Renal pelvis (tissue), 4 donors: ENCODE results near the gene ADRB1. TPM values are rescaled to one million over a fixed set of nuclear protein-coding genes. Genes with fewer than 3 reads are reported as not detected.

Experiments used
- DNase-seq: peaks from one replicate; pipeline ENCODE4 v3.0.0-alpha.2; 2013
- polyA plus RNA-seq, 3 donors: library from polyadenylated mRNA; unstranded; fragments of 120-200 nt; gene quantifications; one replicate each; pipeline ENCODE4 v1.2.1, GENCODE V29; 2013; ENCODE audit not compliant: insufficient read length in 3 of 3

The ADRB1 gene
- polyA plus RNA-seq, 3 donors: 0.10 TPM; not detected in 2

DNA sequence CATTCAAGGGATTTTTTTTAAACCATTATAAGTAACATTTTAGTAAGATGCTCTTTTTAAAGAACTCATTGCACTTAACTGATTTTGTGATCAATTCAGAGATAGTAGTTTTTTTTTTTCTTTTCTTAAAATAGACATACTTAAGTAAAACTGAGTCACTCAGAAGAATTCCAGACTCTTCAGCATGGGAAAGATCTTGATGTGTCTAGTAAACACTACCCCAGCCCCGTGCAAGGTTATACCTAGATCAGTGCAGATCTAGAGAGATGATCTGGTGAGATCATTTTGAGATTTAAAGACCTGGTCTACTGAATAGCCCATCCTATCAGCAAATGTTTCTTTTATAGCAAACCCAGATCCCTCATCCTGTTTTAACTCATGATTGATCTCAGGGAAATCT, 8.6 kb downstream of the ADRB1 start:
- no peak for DNase-seq

DNA sequence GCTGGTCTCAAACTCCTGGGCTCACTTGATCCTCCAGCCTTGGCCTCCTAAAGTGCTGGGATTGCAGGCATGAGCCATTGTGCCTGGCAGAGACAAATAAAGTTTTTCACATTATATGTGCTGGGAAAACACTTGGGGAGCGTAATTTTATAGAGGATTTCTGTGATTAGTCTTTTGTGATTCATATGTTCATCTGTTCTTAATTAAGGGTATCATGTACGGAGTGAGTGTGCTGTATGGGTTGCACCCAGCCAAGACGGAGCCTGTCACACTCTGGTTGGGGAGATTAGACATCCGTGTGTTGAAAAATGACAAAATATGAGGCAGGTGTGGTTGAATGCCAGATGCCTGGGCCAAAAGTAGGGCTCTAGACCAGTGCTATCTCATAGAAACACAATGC, 10.3 kb downstream of the ADRB1 start:
- no peak for DNase-seq

DNA sequence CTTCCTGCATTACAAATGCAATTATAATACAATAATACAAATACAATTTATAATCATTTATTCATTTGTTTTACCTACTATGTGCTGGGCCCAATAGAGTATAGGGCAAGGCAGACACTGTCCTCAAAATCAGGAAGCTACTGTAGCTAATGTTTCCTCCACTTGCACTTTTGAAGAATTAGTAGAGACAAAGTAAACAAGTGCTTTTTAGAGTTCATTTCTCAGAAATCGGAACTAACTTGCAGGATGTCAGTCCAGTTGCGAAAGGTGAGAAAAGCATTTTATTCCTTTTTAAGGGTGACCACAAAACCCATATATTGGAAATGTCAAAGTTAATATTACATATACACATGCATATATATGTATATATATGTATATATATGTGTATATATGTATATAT, 14.2 kb downstream of the ADRB1 start:
- DNase-seq: no peak

DNA sequence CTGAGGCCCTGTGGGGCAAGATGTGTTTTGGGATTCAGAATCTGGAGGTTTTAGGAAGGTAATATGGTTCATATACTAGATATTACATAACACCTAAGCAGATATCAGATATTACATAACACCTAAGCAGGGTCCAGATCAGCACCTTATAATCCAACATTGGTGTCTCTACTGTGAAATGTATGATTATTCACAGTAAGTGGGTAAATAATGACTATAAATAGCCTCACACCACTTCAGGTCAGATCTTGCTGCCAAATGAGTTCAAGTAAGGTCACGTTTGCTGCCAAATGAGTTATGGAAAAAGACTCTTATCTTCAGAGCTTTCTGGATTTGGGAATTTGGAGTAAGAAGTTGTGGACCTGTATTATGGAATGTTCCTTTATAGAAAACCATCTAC, 14.6 kb downstream of the ADRB1 start:
- DNase-seq: no peak

DNA sequence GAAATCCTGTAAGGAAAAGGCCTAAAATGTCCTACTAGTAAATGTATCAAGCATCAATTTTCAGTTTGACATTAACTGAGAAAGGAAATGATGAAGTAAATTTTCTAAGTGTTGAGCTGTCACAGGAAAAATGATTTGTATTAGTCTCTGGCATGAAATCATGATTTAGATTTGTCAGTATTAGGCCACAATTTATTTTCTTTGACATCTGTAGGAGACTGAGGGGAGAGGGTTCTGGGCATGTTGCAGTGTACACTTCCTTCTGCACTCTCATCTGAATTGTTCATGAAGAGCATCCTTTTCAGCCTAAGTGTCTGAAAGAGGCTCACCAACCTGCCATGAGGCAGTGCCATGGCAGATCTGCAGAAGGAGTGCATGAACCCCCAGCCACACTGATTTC, 15.9 kb downstream of the ADRB1 start:
- DNase-seq: no peak

DNA sequence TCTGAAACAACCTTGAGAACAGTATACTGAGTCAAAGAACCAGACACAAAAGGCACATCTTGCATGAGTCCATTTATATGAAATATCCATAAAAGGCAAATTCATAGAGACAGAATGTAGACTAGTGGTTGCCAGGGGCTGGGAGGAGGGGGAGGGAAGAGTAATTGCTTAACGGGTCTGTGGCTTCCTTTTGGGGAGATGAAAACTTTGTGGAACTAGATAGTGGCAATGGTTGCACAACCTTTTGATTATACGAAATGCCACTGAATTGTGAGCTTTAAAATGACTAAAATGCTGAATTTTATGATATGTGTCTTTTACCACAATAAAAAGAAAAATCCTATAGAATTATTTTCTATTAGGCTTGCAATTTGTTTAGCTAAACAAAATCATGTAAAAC, 16.8 kb downstream of the ADRB1 start:
- DNase-seq: no peak

DNA sequence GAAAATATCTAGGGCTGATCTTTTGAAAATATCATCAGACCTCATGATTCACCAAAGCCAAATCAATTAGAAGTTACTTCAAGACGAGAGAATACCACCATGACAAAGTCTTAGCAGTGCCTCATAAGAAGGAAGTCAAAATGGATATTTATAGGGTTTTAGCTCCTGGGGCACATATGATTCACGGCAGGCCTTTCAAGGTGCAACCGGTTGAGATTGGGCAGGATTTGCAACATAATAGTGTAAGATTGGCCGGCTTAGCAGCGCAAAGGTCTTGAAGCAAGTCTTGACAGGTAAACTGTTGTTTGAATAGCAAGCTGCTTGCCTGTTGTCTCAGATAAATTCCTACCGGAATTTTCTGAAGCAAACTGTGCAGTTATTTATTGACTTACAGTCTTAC, 17.5 kb downstream of the ADRB1 start:
- no peak for DNase-seq

DNA sequence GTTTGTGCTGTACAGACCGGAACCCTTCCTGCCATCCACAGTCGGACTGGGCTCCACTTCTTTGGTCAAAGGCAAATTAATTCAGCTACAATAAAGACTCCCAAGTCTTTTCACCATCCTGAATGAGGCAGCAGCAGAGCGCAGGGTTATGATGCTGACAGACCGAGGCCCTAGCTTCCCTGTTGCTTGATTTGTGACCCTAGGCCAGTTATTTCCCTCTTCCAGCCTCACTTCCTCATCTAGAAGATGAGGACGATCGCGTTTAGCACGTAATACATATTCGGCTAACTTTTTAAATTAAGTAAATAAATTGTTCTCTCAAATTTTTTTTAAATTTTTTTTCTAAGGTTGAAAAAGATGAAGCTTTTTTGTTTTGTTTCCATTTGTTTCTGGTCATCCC, 18.1 kb downstream of the ADRB1 start:
- no peak for DNase-seq

DNA sequence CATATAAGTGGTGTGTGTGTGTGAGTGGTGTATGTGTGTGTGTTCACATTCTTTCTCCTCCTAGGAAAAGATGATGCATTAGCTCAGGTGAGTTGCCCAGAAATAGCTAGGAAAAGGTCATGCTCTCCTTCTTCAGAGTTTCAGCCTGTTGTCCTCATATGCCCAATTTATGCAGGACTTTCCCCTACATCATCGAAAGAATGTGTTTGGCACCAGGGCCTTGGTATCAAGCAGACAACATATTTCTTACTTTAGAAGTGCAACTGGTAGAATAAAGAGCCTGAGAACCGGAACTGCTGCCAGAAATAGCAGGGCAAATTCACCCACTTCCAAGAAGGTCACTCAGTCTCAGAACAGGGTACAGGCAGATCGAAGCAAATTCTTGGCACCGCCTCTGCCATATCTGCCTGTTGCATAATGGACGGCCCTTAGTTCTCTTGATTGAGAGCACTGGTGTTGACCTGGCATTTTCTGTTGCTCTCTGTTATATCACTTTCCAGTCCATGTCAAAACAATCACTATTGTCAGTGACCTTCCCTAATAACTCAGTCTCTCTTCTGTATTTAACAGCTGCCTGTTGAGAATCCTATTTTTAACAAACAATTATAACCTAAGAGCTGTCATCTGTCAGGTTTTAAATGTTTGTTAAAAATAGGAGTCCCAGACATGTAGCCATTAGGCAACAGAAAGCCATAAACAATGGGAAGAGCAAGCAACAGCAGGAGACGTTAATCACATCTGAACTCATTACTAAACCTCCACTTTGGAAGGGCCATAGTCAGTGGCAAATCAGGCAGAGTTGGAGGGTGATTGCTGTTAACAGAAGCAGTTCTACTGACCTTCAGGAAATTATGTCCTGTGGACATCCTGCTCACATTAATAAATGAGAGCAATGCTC, 20.7 kb downstream of the ADRB1 start:
- no peak for DNase-seq

DNA sequence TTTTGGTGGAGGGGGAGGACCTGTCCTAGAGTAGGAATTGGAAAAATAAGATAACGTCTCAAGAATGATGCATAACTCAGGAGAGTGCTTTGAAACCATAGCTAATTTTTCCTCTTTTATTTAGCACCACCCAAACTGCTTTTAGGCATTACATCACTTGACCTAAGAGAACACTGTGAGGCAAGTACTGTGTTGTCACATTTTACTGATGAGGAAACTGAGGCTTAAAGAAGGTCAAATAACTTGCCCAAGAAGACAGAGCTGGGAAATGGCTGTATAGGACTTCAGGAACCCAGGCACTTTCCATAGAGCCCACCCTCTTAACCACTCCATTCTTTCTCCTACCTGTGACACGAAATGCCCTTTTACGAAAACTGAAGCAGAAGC, 21.4 kb downstream of the ADRB1 start:
- DNase-seq: no peak

DNA sequence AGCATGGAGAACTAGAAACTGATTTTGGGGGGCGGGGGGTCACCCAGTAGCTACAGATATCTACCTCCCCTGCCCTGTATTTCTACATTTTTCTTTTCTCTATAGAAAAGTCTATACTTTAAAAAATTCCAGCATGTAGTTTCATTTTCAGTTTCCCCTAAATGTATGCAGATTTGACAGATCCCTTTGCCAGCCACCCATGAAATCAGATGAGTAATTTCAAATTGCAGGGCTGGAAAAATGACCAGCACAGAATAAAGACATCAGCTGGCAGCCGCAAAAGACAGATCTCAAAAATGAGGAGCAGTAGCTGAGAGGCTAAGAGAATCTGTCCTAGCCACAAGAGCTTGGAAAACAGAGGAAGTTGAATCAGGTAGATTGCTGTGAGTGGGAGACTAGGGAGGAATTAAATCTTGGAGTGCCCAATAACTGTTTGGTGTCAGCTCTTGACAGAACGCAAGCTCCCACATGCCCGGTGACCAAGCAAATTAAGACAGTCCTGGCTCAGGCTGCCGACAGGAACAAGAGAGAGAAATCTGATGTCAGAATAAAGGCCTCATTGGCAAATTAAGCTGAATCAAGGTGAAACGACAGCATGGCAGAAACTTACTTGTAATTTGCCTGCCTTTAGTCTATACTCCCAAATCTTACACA, 24.5 kb downstream of the ADRB1 start:
- DNase-seq: no peak

DNA sequence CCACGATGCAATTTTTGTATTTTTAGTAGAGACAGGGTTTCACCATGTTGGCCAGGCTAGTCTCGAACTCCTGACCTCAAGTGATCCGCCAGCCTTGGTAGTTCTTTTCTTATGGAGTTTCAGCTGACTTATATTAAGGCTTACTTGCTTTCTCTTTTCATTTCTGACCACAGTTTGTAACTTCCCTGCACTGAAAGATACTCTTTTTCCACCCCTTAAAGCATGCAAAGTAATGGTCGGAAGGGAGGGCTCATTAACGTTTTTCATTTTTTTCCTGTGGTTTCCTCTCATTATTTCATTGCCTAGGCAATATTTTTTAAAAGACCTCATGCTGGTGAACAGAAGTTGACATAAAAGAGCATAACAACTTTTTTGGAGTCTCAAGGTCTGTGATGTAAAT, 27.0 kb downstream of the ADRB1 start:
- DNase-seq: no peak

DNA sequence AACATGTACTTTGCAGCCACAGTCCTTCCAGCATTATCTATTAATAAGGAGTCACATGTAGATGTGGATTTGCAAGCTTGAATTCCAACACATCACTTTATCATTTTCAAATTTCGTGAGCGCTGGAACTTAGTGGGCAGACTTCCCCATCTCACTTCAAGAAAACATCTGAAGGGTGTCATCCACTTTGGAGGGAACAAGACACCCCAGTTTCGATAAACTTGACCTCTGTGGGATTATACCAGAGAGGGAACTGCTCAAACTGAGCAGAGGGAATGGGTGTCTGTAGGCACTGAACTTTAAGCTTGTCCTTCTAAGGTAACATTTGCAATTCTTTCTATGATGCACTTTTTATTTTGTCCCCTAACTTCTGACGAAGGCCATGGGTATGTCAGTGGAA, 27.5 kb downstream of the ADRB1 start:
- no peak for DNase-seq

DNA sequence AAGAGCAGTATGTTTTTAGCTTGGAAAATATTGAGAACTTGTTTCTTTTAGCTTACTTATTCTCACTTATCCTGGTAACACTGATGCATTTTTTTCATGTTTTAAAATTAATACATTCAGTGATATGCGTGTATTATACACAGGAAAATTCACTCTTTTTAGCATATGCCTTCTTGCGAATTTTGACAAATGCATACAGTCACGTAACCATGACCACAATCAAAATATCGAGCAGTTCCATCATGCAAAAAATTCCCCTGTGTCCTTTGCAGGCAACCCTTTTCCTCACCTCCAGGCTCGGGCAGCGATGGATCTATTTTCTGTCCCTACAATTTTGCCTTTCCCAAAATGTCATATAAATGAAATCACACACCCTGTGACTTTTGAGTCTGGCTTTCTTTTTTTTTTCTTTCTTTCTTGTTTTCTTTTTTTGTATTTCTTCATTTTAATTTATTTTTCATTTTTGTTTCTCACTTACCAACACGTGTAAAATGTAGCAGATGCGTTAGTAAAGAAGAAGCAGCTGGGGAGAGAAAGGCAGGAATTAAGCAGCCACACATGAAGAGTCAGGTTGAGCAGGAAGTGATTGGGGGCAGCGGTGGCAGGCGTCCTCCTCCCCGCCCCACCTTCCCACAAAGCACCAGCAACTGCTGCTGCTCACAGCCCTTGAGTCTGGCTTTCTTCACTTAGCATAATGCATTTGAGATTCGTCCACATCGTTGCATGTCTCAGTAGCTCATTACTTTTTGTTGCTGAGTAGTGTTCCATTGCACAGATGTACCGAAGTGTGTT, 29.9 kb downstream of the ADRB1 start:
- DNase-seq: no peak

DNA sequence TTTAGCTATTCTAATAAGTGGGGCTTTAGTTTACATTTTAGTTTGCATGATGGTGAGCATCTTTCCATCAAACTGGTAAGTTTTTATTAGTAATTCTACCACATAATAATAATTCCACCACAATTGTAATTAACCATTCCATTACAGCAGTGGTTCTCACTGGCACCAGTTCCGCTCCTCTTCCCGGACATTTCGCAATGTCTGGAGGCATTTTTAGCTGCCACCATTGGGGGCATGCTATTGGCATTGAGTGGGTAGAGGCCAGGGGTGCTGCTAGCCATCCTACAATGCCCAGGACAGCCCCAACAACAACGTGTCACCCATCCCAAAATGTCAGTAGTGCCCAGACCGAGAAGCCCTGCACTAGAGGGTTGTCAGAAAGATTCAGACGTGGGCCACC, 31.4 kb downstream of the ADRB1 start:
- no peak for DNase-seq

DNA sequence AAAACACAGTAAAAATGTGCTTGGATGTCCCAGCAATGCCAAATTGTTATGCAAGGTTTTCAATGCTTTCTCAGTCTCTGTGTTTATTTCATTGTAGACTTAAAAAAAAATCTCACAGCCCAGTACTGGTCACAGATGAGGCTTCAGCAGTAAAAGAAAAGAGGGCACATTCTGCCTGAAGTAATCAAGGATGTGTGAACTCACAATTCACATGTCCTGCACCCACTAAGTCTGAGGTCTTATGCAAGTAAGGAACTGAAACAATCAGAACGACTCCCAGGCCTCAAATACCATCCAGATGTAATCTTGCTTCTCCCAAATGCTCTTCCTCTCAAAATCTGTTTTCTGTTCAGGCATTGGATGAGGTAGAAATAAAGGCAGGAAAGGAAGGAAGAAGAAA, 33.7 kb downstream of the ADRB1 start:
- no peak for DNase-seq

DNA sequence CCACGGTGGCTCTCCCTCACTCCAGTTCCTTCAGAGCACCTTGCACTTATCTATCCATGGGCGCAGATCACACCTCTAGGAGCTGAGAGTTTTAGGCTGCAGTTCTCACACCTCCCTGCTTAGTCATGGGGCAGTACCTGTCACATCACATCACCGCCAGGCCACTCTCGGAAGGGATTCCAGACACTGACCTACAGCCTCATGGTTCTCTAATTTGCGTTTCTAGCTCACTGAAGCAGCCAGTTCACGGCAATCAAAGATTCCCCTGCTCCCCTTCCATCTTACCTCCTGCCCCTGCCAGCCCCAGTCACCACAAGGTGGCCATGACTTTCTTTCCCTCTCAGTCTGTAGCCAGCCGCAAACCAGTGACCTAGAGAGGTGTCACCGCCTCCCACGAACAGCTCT, 34.2 kb downstream of the ADRB1 start:
- no peak for DNase-seq

DNA sequence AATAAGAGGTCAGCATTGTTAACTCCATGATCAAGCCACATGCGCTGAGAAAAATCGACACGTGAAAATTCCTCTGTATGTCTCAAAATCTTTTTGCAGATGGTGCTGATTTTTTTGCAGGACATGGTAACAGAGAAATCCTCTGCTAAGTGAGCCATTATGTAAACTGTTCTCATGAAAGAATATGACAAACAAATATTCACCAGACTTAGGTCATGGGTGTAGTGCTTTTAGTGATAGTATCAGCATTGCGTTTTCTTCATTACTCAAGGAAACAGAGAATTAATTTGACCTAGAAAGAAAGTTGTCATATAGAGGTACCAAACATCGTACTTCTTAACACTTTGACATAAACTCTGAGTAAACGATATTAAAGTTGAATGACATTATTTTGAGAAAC, 34.7 kb downstream of the ADRB1 start:
- DNase-seq: no peak

DNA sequence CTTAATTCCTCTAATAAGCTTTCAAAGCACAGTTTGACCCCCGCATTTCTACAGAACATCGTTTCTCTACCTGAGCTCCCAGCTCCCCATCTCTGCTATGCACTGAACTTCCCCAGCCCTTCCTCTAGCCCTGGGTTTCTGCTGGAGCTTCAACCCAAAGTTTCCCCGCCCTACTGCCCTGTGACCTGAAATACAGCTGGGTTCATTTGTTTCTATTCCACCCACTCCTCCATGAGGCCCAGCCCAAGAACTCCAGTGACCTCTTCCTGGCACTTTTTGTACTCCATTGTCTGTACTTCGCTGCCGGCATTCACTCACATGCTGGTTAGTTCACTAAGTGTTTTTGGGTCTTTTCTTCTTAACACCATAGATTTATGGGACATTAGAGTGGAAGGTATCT, 35.8 kb downstream of the ADRB1 start:
- no peak for DNase-seq

DNA sequence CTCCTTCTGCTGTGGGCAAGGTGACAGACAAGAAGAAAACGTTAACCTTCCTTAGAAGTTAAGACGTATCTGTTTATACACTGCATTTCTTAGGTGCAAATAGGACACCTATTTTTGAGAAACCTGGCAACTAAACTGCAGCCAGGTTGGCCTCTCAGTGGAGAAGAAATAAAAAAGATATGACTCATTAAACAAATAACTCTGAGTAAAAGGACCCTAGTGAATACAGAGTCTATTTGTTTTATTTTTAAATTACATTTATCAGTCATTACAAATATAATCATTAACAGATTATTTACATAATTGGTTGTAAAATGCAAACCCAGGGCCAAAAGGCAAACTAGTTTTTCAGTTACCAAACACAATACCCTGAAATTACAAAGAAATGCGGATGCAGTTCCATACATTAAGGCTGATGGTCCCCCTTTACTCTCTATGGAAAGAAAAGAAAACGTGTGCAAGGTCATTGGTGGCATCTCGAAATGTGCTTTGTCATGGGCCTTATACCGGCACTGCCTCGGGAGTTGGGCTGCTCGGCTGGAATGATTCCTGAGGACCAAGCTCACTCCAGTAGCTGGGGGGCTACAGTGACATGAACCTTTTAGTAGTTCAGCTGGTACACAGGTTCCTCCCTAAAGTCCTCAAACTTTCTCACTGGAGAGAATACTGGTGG, 38.4 kb downstream of the ADRB1 start:
- DNase-seq: no peak

DNA sequence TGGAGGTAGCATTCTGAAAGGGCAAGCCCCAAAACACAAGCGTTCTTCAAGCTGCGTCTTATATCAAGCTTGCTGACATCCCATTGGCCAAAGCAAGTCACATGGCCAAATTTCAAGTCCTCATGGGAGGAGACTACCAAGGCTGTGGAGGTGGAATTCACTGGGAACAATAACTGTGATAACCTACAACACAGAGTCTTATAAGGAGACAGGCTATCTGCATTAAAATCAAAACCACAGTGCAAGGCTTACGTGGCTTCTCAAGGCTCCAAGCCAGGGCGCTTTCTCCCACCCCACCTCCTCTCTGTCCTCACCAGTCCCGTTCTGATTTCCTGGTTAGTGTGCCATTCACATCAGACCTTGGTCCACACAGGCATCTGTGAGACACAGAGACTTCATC, 39.4 kb downstream of the ADRB1 start:
- no peak for DNase-seq

DNA sequence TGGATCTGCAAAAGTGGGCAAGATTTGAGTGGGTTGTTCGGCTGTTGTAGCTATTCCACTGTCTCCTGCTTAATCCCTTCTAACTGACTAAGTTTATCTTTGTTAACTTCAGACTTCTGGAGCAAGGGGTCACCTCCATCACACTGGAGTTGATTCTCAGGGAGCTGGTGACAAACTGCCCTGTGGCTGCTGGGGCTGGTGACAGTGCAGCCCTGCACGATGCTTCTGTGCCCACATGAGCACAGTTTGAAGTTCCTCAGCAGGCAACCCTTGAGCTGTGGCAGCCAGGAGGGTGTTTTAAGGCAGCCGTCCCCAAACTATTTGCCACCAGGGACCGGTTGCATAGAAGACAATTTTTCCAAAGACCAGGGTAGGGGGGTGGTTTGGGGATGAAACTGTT, 40.5 kb downstream of the ADRB1 start:
- DNase-seq: no peak
